NCI-H1048 (cell line): Measurements from ENCODE around the gene GPX1.

Experiments
- DNase-seq: peaks from one replicate; lab custom pipeline; 2025; lab: John Stamatoyannopoulos, UW

Gene GPX1

DNA sequence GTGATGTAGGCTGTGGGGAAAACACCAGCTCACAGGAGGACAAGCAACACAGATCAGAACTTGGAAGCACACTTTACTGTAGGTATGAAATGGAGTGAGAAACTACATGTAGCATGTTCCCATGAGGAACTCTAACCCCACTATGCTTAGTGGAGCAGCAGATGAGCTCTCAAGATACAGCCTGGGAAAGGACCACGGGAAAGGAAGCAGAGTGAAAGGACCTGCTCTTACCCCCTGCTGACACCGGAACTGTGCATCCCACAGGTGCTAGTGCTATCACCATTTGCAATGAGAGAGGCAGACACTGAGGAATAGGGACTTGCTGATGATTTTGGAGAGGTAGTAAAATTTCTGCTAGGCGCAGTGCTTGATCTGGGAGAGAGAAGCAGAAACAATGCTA is 46.9 kb downstream of the GPX1 start:
- no peak for DNase-seq

DNA sequence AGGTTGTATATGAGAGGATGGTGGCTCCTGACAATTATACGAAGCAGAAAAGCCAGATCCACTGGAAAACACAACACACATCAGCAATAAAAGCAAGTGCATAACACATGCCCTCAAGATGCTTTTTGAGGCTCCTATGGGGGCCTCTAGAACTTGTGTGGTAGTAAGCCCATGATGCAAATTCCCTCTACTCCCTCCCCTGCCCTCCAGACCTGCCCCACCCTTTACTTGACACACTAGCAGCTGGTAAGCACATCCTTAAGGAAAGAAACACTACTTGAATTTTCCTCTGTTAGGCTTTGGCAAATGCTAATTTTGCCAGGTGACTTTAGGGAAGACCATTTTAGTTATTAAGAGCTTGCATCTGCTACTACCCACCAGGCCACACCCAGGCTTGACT is 47.5 kb downstream of the GPX1 start:
- DNase-seq = no peak
